T-cell (primary cell): ENCODE results near the gene RBM27. TPM values are rescaled to one million over a fixed set of nuclear protein-coding genes. Genes with fewer than 3 reads are reported as not detected.
"Not testable (repeated sequence)": the region's sequence is repeated elsewhere in the genome, so short reads cannot be mapped to it uniquely, and the experiment has no call there.

ENCODE experiments used
- ATAC-seq, 4 experiments: fragments of 200-7000 bp in 3 of 4; fragments of 150-1000 bp in 1 of 4; cut with Tn5 transposase; replicated peaks in 1 of 4; 1 replicate in 3 of 4; 2 replicates in 1 of 4; pipeline ENCODE4 v1.10.0; 2021; ENCODE audit warnings: moderate library complexity in 3 of 4, mild to moderate bottlenecking in 2 of 4, moderate number of reproducible peaks in 1 of 4
- CTCF ChIA-PET, 2 donors: fragments of 300-600 bp; sonication (Branson Sonifier 250); formaldehyde crosslinking; loops; one replicate each; lab custom pipeline; 2022; ENCODE audit warnings: antibody characterized with exemption in 2 of 2; lab: Charles Lee
- POLR2A ChIA-PET, 2 donors: fragments of 300-600 bp; sonication (Branson Sonifier 250); formaldehyde crosslinking; loops; one replicate each; lab custom pipeline; 2022; ENCODE audit warnings: antibody characterized with exemption in 2 of 2; lab: Charles Lee
- DNase-seq, 35 experiments: peaks; one replicate each; pipeline versions ENCODE4 v3.0.0 to v3.0.0-alpha.2; 2013 to 2023
- H3K27ac ChIP-seq: one replicate; pipeline ENCODE4 v1.5.1; 2013; ENCODE audit warnings: low read length
- H3K27me3 ChIP-seq, 2 experiments: replicated peaks in 1 of 2; 1 replicate in 1 of 2; 2 replicates in 1 of 2; pipeline versions ENCODE4 v1.6.1 to v1.7.0; 2013; ENCODE audit warnings: low read length in 1 of 2, mixed read lengths in 1 of 2; ENCODE audit not compliant: control insufficient read depth in 2 of 2, insufficient read depth in 2 of 2; ENCODE audit errors: extremely low read depth in 1 of 2
- H3K36me3 ChIP-seq, 2 donors: 1 replicate in 1 of 2; 2 replicates in 1 of 2; pipeline versions ENCODE4 v1.6.1 to v1.7.0; 2013; ENCODE audit warnings: low read length in 1 of 2; ENCODE audit not compliant: control insufficient read depth in 2 of 2, insufficient read depth in 1 of 2; ENCODE audit errors: extremely low read depth in 1 of 2
- H3K4me1 ChIP-seq, 2 experiments: 1 replicate in 1 of 2; 2 replicates in 1 of 2; pipeline versions ENCODE4 v1.6.1 to v1.7.0; 2013; ENCODE audit warnings: low read length in 2 of 2, mixed read lengths in 1 of 2; ENCODE audit not compliant: insufficient read depth in 2 of 2, control insufficient read depth in 1 of 2; ENCODE audit errors: extremely low read depth in 1 of 2
- H3K4me3 ChIP-seq, 2 donors: 1 replicate in 1 of 2; 2 replicates in 1 of 2; pipeline versions ENCODE4 v1.5.1 to v1.7.0; 2013; ENCODE audit warnings: mild to moderate bottlenecking in 2 of 2, low read length in 1 of 2, moderate library complexity in 1 of 2; ENCODE audit not compliant: control insufficient read depth in 1 of 2; ENCODE audit errors: extremely low read depth in 1 of 2
- H3K9me3 ChIP-seq: 2 replicates; pipeline ENCODE4 v1.7.0; 2013
- H3K27ac Mint-ChIP-seq, 2 donors: one replicate each; pipeline ENCODE4 v1.8.0; 2020 to 2021; ENCODE audit warnings: mild to moderate bottlenecking in 2 of 2, mixed read lengths in 2 of 2
- H3K27me3 Mint-ChIP-seq, 2 donors: one replicate each; pipeline ENCODE4 v1.8.0; 2021 to 2022; ENCODE audit warnings: mixed read lengths in 2 of 2
- H3K36me3 Mint-ChIP-seq: one replicate; pipeline ENCODE4 v1.8.0; 2021; ENCODE audit warnings: mixed read lengths
- H3K4me1 Mint-ChIP-seq, 3 donors: one replicate each; pipeline ENCODE4 v1.8.0; 2020 to 2022; ENCODE audit warnings: mixed read lengths in 3 of 3, mild to moderate bottlenecking in 1 of 3
- H3K4me3 Mint-ChIP-seq, 3 donors: one replicate each; pipeline ENCODE4 v1.8.0; 2020 to 2022; ENCODE audit warnings: mild to moderate bottlenecking in 3 of 3, mixed read lengths in 3 of 3, moderate library complexity in 3 of 3
- H3K9me3 Mint-ChIP-seq, 3 donors: one replicate each; pipeline ENCODE4 v1.8.0; 2020 to 2022; ENCODE audit warnings: mixed read lengths in 3 of 3
- WGBS: methylation state at CpG from one replicate; pipeline ENCODE4 v1.1.5; 2013; ENCODE audit warnings: missing lambda C conversion rate; ENCODE audit not compliant: insufficient coverage; 5-methylcytosine and 5-hydroxymethylcytosine counted together
- total RNA-seq, 35 experiments: library from RNA in 6 of 35; stranded (reverse) in 6 of 35; fragments of 120-200 nt in 1 of 35; gene quantifications; one replicate each; pipeline versions ENCODE4 v1.2.1 to v1.2.4 and lab custom pipeline; 2013 to 2026

RBM27 gene
- total RNA-seq, 5 donors from 2014 or later (not counting 1 experiment from before 2014, with no cell fraction given), result 19.1 to 26.1 (median 24.9) TPM

DNA sequence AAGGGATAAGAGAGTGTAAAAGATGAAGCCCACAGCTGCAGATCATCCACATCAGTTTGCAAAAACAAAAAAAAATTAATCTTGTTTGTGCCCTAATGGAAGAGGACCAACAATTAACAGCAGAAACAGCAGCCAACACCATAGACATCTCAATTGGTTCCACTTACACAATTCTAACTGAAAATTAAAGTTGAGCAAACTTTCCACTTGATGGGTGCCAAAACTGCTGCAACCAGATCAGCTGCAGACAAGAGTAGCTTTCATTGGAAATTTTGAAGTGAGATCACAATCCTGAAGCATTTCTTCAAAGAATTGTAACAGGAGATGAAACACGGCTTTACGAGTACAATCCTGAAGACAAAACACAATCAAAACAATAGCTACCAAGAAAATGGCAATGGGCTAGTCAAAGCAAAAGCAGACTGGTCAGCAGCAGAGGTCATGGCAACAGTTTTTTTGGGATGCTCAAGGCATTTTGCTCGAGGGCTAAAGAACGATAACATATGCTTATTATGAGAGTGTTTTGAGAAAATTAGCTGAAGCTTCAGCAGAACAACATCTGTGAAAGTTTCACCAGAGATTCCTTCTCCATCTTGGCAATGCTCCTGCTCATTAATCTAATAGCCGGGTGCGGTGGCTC lies 4.1 kb upstream of the RBM27 start:
- Mint-ChIP-seq H3K27ac (no peak overlapping the region), H3K4me1 (peaks cover 0 to 6% (median 6%) of the 10 kb centered on the region in 3 donors), H3K36me3 (no peaks in the 10 kb centered on the region), H3K4me3 (no peak overlapping the region), H3K9me3 (no peaks in the 10 kb centered on the region), H3K27me3 (peaks cover 8 to 10% of the 10 kb centered on the region in 2 donors)
- no peaks in the 10 kb centered on the region for H3K9me3 ChIP-seq
- no peaks in the 10 kb centered on the region for H3K36me3 ChIP-seq
- POLR2A ChIA-PET, result no interaction called here
- DNase-seq (no peak), ATAC-seq (no peak)
- no peak overlapping the region for H3K27ac ChIP-seq
- peaks cover 3 to 9% of the 10 kb centered on the region in 2 experiments for H3K4me1 ChIP-seq
- CTCF ChIA-PET, result no interaction called here
- H3K4me3 ChIP-seq, result no peak overlapping the region
- peaks cover 0 to 7% of the 10 kb centered on the region in 2 experiments for H3K27me3 ChIP-seq
- 73% methylated on average over 2 of the region's 6 CpGs for WGBS

DNA sequence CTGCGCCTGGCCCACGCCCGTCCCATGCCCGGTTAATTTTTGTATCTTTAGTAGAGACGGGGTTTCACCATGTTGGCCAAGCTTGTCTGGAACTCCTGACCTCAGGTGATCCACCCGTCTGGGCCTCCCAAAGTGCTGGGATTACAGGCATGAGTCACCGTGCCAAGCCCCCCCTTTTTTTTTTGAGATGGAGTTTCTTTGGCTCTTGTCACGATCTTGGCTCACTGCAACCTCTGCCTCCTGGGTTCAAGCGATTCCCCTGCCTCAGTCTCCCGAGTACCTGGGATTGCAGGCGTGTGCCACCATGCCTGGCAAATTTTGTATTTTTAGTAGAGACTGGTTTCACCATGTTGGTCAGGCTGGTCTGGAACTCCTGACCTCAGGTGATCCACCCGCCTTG lies 1.6 kb upstream of the RBM27 start:
- H3K36me3 ChIP-seq, CTCF ChIA-PET, H3K4me3 ChIP-seq, DNase-seq, H3K27me3 ChIP-seq, H3K4me3 Mint-ChIP-seq, H3K27ac Mint-ChIP-seq, H3K9me3 Mint-ChIP-seq, H3K36me3 Mint-ChIP-seq, H3K9me3 ChIP-seq, POLR2A ChIA-PET, H3K27ac ChIP-seq, ATAC-seq, H3K27me3 Mint-ChIP-seq: not testable (repeated sequence)
- peaks cover 15 to 16% of the 10 kb centered on the region in 2 experiments for H3K4me1 ChIP-seq
- H3K4me1 Mint-ChIP-seq, result peaks cover 0 to 15% (median 13%) of the 10 kb centered on the region in 3 donors
- WGBS, result 98% methylated on average over 9 of the region's 12 CpGs

DNA sequence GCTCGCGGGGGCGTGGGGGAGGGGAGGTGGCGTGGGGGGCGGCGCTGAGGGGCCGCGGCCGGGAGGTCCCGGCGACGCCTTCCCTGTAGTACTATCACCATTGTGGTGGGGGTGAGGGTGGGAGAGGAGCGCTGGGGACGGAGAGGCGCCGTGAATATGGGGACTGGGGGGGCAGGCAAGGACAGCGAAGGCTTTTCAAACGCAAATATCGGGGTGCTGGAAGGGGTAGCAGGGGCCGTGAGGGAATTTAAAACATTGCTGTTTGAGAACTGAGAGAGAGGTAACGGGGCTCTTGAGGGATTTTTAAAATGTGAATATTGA lies 427 bp downstream of the RBM27 start:
- peak; percentile 19 to 26 (median 23) for ATAC-seq
- Mint-ChIP-seq H3K36me3 (no peaks in the 10 kb centered on the region), H3K4me3 (no peak overlapping the region), H3K9me3 (no peaks in the 10 kb centered on the region), H3K27ac (no peak overlapping the region), H3K4me1 (peaks cover 15 to 31% (median 30%) of the 10 kb centered on the region in 3 donors), H3K27me3 (no peaks in the 10 kb centered on the region)
- Histone ChIP-seq H3K9me3 (no peaks in the 10 kb centered on the region), H3K27me3 (no peaks in the 10 kb centered on the region), H3K4me1 (peaks cover 18 to 20% of the 10 kb centered on the region in 2 experiments), H3K27ac (peak overlapping the region; percentile 82), H3K36me3 (no peaks in the 10 kb centered on the region), H3K4me3 (peak overlapping the region; percentile 79 to 90)
- ChIA-PET CTCF (no interaction called here), POLR2A (no interaction called here)
- 3% methylated on average over 8 of the region's 21 CpGs for WGBS
- peak in 5 of 35 experiments; percentile 8 to 36 (median 16) for DNase-seq

DNA sequence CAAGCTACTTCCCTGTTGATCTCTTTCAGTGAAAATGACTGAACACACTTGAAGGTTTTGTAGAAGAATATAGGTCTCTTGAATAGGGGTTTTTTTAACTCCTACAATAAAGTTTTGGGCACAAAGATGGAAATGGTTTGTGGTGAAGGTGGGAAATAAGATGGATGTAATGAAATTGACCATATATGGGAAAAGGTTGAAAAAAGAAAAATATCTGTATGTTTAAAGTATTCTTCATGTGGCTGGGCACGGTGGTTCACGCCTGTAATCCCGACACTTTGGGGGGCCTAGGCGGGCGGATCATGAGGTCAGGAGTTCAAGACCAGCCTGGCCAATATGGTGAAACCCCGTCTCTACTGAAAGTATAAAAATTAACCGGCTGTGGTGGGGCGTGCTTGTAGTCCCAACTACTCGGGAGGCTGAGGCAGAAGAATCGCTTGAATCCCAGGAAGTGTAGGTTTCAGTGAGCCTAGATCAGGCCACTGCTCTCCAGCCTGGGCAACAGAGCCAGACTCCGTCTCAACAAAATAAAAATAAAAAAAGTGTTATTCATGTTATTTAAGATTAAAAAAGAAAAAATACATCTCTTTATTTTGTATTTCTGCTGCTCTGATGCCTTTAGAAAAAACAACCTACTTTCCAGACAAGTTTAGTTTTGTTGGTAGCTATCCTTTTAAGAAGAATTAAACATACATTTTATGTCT lies 2.2 kb downstream of the RBM27 start:
- peak in 1 of 35 experiments; percentile 14 for DNase-seq
- H3K9me3 ChIP-seq, result no peaks in the 10 kb centered on the region
- H3K4me3 Mint-ChIP-seq, result peak overlapping the region in 2 of 3 donors; percentile 44 to 59
- H3K27me3 ChIP-seq, result no peaks in the 10 kb centered on the region
- H3K4me3 ChIP-seq, result no peak overlapping the region
- POLR2A ChIA-PET, result interaction anchor here (0.6 kb wide), 3 partner anchors 23 to 299 kb away, joined by 3 to 5 read pairs (median 3); no protein-coding TSS in a partner anchor
- H3K4me1 ChIP-seq, result peaks cover 18 to 23% of the 10 kb centered on the region in 2 experiments
- H3K27me3 Mint-ChIP-seq, result no peaks in the 10 kb centered on the region
- no peak for ATAC-seq
- no peak overlapping the region for H3K27ac Mint-ChIP-seq
- H3K36me3 ChIP-seq, result peaks cover 0 to 3% of the 10 kb centered on the region in 2 donors
- no peaks in the 10 kb centered on the region for H3K9me3 Mint-ChIP-seq
- no peak overlapping the region for H3K27ac ChIP-seq
- no peaks in the 10 kb centered on the region for H3K36me3 Mint-ChIP-seq
- WGBS, result 24% methylated on average over 9 of the region's 11 CpGs
- CTCF ChIA-PET, result interaction anchor here in 1 of 2 donors (0.7 kb wide), 1 partner anchor 235 kb away, joined by 3 read pairs; no protein-coding TSS in a partner anchor
- H3K4me1 Mint-ChIP-seq, result peaks cover 33 to 48% (median 46%) of the 10 kb centered on the region in 3 donors

DNA sequence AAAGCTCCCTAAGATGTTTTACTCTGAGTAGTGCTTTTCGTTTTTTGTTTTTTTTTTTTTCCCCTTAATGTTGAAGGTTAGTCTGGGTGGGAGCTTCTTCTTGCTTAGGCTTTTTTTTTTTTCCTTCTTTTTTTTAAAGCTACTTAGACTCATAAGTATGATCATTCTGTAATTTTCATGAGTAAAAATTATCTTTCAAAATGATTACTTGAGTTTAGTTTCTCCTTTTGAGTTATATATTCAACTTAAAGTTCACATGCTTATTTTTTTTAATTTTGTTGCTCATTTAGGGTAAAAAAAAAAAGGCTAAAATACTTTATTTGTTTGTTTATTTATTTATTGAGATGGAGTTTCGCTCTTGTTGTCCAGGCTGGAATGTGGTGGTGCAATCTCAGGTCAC lies 2.9 kb downstream of the RBM27 start:
- no peaks in the 10 kb centered on the region for H3K36me3 Mint-ChIP-seq
- H3K9me3 Mint-ChIP-seq, result no peaks in the 10 kb centered on the region
- WGBS, result 78% methylated on average over 1 of the region's 2 CpGs
- DNase-seq (no peak), ATAC-seq (no peak)
- H3K36me3 ChIP-seq, result peaks cover 0 to 3% of the 10 kb centered on the region in 2 donors
- no peak overlapping the region for H3K4me3 ChIP-seq
- H3K27me3 ChIP-seq, result no peaks in the 10 kb centered on the region
- ChIA-PET POLR2A (interaction anchor here in 1 of 2 donors (0.6 kb wide), 2 partner anchors 23 to 284 kb away, joined by 3 read pairs; no protein-coding TSS in a partner anchor), CTCF (interaction anchor here in 1 of 2 donors (0.6 to 0.7 kb wide), 2 partner anchors 14 to 235 kb away, joined by 3 to 4 read pairs; no protein-coding TSS in a partner anchor)
- H3K27me3 Mint-ChIP-seq, result no peaks in the 10 kb centered on the region
- H3K4me1 Mint-ChIP-seq, result peaks cover 33 to 48% (median 46%) of the 10 kb centered on the region in 3 donors
- H3K4me1 ChIP-seq, result peaks cover 22 to 23% of the 10 kb centered on the region in 2 experiments
- H3K4me3 Mint-ChIP-seq, result peak overlapping the region in 2 of 3 donors; percentile 44 to 59
- H3K27ac ChIP-seq, result no peak overlapping the region
- H3K9me3 ChIP-seq, result no peaks in the 10 kb centered on the region
- H3K27ac Mint-ChIP-seq, result peak overlapping the region in 1 of 2 donors; percentile 36

DNA sequence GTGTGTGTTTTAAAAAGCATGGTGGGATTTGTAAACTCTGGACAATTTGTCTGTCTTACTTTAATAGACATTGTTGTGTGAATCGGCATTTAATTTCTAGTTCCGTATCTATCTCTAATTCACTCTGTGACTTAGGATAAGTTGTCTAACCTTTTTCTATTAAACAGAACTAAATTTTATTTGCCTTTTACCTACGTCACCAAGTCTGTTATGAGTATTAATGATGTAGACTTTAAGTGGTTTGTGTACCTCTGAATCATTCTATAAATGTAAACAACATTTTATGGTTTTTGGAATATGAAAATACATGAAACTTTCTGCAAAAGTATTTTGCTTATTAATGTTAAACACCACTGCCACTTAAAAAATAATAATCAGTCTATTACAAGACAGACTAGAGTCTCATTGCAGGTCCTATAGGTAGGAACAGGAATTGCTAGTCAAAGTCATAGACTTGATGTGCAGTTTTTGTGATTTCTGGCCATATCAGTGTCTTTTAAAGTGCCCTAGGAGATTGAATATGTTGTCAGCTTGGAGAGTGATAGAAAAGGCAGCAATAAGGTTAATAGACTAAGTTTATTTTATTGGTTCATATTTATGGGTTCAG lies 5.6 kb downstream of the RBM27 start:
- Mint-ChIP-seq H3K36me3 (no peaks in the 10 kb centered on the region), H3K27ac (no peak overlapping the region), H3K9me3 (no peaks in the 10 kb centered on the region), H3K4me1 (peaks cover 46 to 58% (median 53%) of the 10 kb centered on the region in 3 donors), H3K4me3 (peak overlapping the region in 1 of 3 donors; percentile 40), H3K27me3 (no peaks in the 10 kb centered on the region)
- no peak for DNase-seq
- H3K27me3 ChIP-seq, result no peaks in the 10 kb centered on the region
- no peak overlapping the region for H3K4me3 ChIP-seq
- H3K9me3 ChIP-seq, result no peaks in the 10 kb centered on the region
- no CpG with 5 or more reads among the region's 3 CpGs for WGBS
- no peak overlapping the region for H3K27ac ChIP-seq
- POLR2A ChIA-PET, result no interaction called here
- ATAC-seq, result peak in 1 of 4 experiments; percentile 38
- H3K4me1 ChIP-seq, result peaks cover 17 to 25% of the 10 kb centered on the region in 2 experiments
- CTCF ChIA-PET, result interaction anchor here in 1 of 2 donors (1.4 kb wide), 1 partner anchor 13 kb away, joined by 3 read pairs; no protein-coding TSS in a partner anchor
- H3K36me3 ChIP-seq, result peaks cover 3 to 5% of the 10 kb centered on the region in 2 donors
